SU-DHL-6 (cell line): ENCODE data around the gene FOXP4.

ENCODE experiments used
- H2AFZ ChIP-seq: fragments of 200-600 bp; sonication (generic); 2 replicates; pipeline ENCODE4 v1.6.1; 2014; ENCODE audit warnings: low read depth, mild to moderate bottlenecking, moderate library complexity, mixed read lengths, antibody characterized with exemption, low read length; ENCODE audit not compliant: severe bottlenecking
- H3F3A ChIP-seq: fragments of 200-600 bp; shearing (Covaris generic); 2 replicates; pipeline ENCODE4 v1.6.0; 2016; ENCODE audit warnings: antibody characterized with exemption, mild to moderate bottlenecking; ENCODE audit not compliant: insufficient read depth
- H3K27ac ChIP-seq: fragments of 200-600 bp; sonication (generic); 2 replicates; pipeline ENCODE4 v1.5.1; 2016; ENCODE audit warnings: low read depth, mild to moderate bottlenecking, low read length, moderate library complexity, mixed read lengths
- H3K27me3 ChIP-seq: fragments of 200-600 bp; sonication (generic), shearing (Covaris generic); 2 replicates; pipeline ENCODE4 v1.6.0; 2014; ENCODE audit warnings: mild to moderate bottlenecking, low read length
- H3K36me3 ChIP-seq: fragments of 200-600 bp; sonication (generic); 2 replicates; pipeline ENCODE4 v1.6.1; 2014; ENCODE audit warnings: mild to moderate bottlenecking, low read length, mixed read lengths
- H3K4me2 ChIP-seq: fragments of 300-600, 200-600 bp; shearing (Covaris generic), sonication (generic); 2 replicates; pipeline ENCODE4 v1.6.0; 2014; ENCODE audit warnings: low read length, low read depth, mild to moderate bottlenecking; ENCODE audit not compliant: poor library complexity, severe bottlenecking
- H3K4me3 ChIP-seq: fragments of 200-600 bp; sonication (generic); 2 replicates; pipeline ENCODE4 v1.5.1; 2014; ENCODE audit warnings: antibody characterized with exemption, low read length, mild to moderate bottlenecking, mixed read lengths; ENCODE audit not compliant: insufficient read depth, poor library complexity, severe bottlenecking
- H3K79me2 ChIP-seq: fragments of 200-600 bp; sonication (generic); 2 replicates; pipeline ENCODE4 v1.6.1; 2014; ENCODE audit warnings: mild to moderate bottlenecking, low read length, moderate library complexity; ENCODE audit not compliant: insufficient read depth
- H3K9ac ChIP-seq: fragments of 200-600 bp; sonication (generic); 2 replicates; pipeline ENCODE4 v1.7.0; 2014; ENCODE audit warnings: mild to moderate bottlenecking, low read length
- H3K9me2 ChIP-seq: fragments of 200-600 bp; sonication (generic); replicated peaks from 2 replicates; pipeline ENCODE4 v1.6.1; 2014; ENCODE audit warnings: low read length; ENCODE audit not compliant: insufficient read depth
- H3K9me3 ChIP-seq: fragments of 200-600 bp; sonication (generic); 2 replicates; pipeline ENCODE4 v1.6.1; 2014; ENCODE audit warnings: low read length, mixed read lengths; ENCODE audit not compliant: insufficient read depth
- H4K20me1 ChIP-seq: fragments of 200-600 bp; sonication (generic); 2 replicates; pipeline ENCODE4 v1.6.1; 2014; ENCODE audit warnings: low read depth, mild to moderate bottlenecking, antibody characterized with exemption, low read length, moderate library complexity, mixed read lengths
- EZH2phosphoT487 ChIP-seq: fragments of 200-600 bp; sonication (generic), shearing (Covaris generic); conservative IDR thresholded peaks from 2 replicates; pipeline ENCODE4 v1.6.1; 2018; ENCODE audit warnings: mild to moderate bottlenecking, antibody characterized with exemption, low read length, moderate library complexity, mixed read lengths
- TF ChIP-seq, protein P1 (sequence below): fragments of 200-600 bp; sonication (generic); IDR thresholded peaks from one replicate; pipeline ENCODE4 v1.5.1; 2017; ENCODE audit warnings: antibody characterized with exemption, mild to moderate bottlenecking, low read length, moderate library complexity; ENCODE audit not compliant: insufficient read depth, poor library complexity, severe bottlenecking

Gene FOXP4

DNA sequence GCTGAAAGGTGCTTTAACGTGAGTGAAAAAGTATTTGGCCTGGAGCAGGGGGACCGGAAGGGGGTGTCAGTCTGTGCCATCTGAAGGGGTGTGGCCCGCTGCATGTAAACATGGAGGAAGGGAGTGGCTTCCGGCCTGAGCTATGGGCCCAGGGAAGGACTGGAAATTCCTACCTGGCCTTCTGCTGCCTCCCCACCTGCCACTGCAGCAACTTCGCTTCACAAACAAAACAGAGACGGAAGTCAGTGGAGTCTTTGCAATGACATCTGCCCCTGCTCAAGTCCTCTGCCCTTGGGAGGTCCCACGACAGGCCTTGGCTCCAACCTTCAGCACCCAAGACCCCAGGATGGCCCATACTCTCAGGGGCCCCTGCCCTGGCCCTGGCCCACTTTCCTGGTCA, 28.1 kb upstream of the FOXP4 start:
- Histone ChIP-seq H4K20me1 (no peaks in the 10 kb centered on the region), H3K9ac (no peak overlapping the region), H3K4me3 (no peak overlapping the region), H3K36me3 (no peaks in the 10 kb centered on the region), H3K27ac (no peak overlapping the region), H2AFZ (no peak overlapping the region), H3K9me3 (no peaks in the 10 kb centered on the region), H3K79me2 (no peaks in the 10 kb centered on the region), H3K9me2 (no peaks in the 10 kb centered on the region), H3K27me3 (no peaks in the 10 kb centered on the region), H3F3A (no peaks in the 10 kb centered on the region), H3K4me2 (no peak overlapping the region)
- TF ChIP-seq EZH2phosphoT487, result no peak
- TF ChIP-seq, protein P1, sequence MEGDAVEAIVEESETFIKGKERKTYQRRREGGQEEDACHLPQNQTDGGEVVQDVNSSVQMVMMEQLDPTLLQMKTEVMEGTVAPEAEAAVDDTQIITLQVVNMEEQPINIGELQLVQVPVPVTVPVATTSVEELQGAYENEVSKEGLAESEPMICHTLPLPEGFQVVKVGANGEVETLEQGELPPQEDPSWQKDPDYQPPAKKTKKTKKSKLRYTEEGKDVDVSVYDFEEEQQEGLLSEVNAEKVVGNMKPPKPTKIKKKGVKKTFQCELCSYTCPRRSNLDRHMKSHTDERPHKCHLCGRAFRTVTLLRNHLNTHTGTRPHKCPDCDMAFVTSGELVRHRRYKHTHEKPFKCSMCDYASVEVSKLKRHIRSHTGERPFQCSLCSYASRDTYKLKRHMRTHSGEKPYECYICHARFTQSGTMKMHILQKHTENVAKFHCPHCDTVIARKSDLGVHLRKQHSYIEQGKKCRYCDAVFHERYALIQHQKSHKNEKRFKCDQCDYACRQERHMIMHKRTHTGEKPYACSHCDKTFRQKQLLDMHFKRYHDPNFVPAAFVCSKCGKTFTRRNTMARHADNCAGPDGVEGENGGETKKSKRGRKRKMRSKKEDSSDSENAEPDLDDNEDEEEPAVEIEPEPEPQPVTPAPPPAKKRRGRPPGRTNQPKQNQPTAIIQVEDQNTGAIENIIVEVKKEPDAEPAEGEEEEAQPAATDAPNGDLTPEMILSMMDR, result no peak

DNA sequence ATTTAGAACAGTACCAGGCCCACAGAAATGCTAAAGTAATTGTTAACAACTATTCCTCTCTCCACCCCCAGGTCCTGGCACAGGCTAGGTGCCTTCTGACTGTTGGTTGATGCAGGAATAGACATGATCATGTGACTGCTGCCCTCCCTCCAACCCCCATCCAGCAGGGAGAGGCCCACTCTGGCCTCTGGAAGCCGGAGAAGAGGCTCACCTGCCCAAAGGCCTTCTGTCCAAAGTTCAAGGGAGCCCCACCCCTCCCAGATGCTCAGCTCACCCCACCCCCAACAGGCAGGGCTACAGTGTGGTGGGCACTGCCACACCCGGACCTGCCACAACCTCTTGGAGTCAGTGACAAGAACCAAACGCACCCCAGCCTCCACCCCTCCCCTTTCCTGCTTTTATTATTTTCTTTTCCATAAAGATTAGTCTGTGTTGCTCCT, 26.9 kb upstream of the FOXP4 start:
- no peak for TF ChIP-seq EZH2phosphoT487
- TF ChIP-seq, protein P1, result no peak
- Histone ChIP-seq H3K9ac (no peak overlapping the region), H3F3A (no peaks in the 10 kb centered on the region), H3K4me2 (no peak overlapping the region), H3K79me2 (no peaks in the 10 kb centered on the region), H3K27me3 (no peaks in the 10 kb centered on the region), H3K36me3 (no peaks in the 10 kb centered on the region), H3K9me2 (no peaks in the 10 kb centered on the region), H2AFZ (no peak overlapping the region), H3K4me3 (no peak overlapping the region), H3K27ac (no peak overlapping the region), H4K20me1 (no peaks in the 10 kb centered on the region), H3K9me3 (no peaks in the 10 kb centered on the region)

DNA sequence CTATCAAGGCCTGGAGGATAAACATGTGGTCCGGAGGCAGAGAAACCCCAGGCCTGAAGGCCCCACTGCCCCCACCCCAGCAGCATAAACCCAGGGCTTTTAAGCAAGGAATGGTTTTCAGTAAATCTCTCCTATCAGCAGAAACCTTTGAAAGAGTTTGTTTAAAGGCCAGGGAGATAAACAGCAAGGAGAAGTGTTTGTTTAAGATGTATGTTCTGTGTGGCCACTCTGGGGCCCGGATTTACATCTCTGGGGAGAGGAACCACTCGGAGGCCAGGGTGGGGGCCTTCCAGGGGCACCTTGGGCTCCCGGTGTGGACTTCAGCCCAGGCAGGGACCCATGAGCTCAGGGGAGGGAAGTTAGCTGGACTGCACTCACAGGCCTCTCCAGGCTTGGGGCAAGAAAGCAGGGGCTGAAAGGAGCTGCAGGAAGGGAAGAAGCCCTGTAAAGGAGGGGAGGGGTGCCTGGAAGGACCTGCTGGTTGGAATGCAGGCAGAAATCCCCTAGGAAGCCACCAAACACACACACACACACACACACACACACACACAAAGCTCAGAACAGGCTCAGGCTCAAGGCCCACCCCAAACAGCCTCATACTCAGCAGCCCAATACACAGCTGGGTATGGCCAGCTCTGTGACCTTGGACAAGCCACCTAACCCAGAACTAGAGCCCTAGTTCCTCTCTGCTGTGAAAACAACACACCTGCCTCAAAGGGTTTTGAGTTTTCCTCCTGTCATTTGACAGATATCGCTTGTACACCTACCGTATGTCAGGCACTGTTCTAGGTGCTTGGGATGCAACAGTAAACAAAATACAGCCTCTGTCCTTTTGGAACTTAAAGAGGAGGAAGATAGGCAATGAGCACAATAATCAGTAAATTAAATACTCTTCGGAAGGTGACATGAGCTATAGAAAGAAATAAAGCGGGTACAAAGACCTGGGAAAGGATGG, 26.2 kb upstream of the FOXP4 start:
- H3F3A ChIP-seq, result no peaks in the 10 kb centered on the region
- no peaks in the 10 kb centered on the region for H3K36me3 ChIP-seq
- H3K4me3 ChIP-seq, result no peak overlapping the region
- H3K79me2 ChIP-seq, result no peaks in the 10 kb centered on the region
- no peaks in the 10 kb centered on the region for H3K9me3 ChIP-seq
- no peak overlapping the region for H3K4me2 ChIP-seq
- H3K27ac ChIP-seq, result no peak overlapping the region
- no peak for TF ChIP-seq EZH2phosphoT487
- TF ChIP-seq, protein P1, result no peak
- no peak overlapping the region for H2AFZ ChIP-seq
- H4K20me1 ChIP-seq, result no peaks in the 10 kb centered on the region
- no peaks in the 10 kb centered on the region for H3K9me2 ChIP-seq
- H3K9ac ChIP-seq, result no peak overlapping the region
- H3K27me3 ChIP-seq, result no peaks in the 10 kb centered on the region
